ENCODE data around the gene SNX5. TPM values are rescaled to one million over a fixed set of nuclear protein-coding genes. Genes with fewer than 3 reads are reported as not detected.

Gene SNX5
- total RNA-seq, 2 experiments from 2014 or later, result 204 to 274 TPM

- intact Hi-C loops (cut with micrococcal nuclease; ENCODE audit: unreplicated experiment), result no loop called here
- H3K27ac ChIP-seq (ENCODE audit: low read depth, low read length, poor library complexity, severe bottlenecking), result peak overlapping the region; percentile 11
- TF ChIP-seq EZH2phosphoT487 (IDR thresholded peaks at IDR 0.05; ENCODE audit: borderline replicate concordance, low read depth, low read length), result no peak
- peaks cover 7% of the 10 kb centered on the region; the same call in 1 of the 2 replicates for H3K9me3 ChIP-seq (ENCODE audit: low read length)
- H3K4me1 ChIP-seq (ENCODE audit: insufficient read depth, low read length, poor library complexity, severe bottlenecking), result peaks cover 81% of the 10 kb centered on the region
- no peak overlapping the region for H3K4me3 ChIP-seq (ENCODE audit: low read depth, low read length, poor library complexity, severe bottlenecking)
- H3K79me2 ChIP-seq (ENCODE audit: insufficient read depth, low read depth, low read length), result peaks cover 98% of the 10 kb centered on the region
- H2AFZ ChIP-seq (ENCODE audit: low read length), result no peak overlapping the region
- CTCF ChIA-PET (ENCODE audit: unreplicated experiment), result no interaction called here
- no peak for DNase-seq (ENCODE audit: low spot score)
- H3K4me2 ChIP-seq (ENCODE audit: low read length), result no peak overlapping the region
- POLR2A ChIA-PET, result interaction anchor here (0.5 to 3.2 kb wide), 8 partner anchors 11 to 406 kb away, joined by 3 to 13 read pairs (median 3); no protein-coding TSS in a partner anchor
- H3K9me2 ChIP-seq (ENCODE audit: insufficient read depth, low read length), result no peaks in the 10 kb centered on the region
- H3K36me3 ChIP-seq (ENCODE audit: insufficient read depth, low read length), result peaks cover 100% of the 10 kb centered on the region
- peaks cover 76% of the 10 kb centered on the region for H4K20me1 ChIP-seq (ENCODE audit: insufficient read depth, low read length)
- no TSS peak for BruUV-seq (replicated peaks)
Measured at GRCh38 chr20:17952692-17953684, 15.6 kb downstream of the SNX5 start.

- H3K36me3 ChIP-seq (ENCODE audit: insufficient read depth, low read length), result peaks cover 100% of the 10 kb centered on the region
- no peak overlapping the region for H2AFZ ChIP-seq (ENCODE audit: low read length)
- no peak overlapping the region for H3K27ac ChIP-seq (ENCODE audit: low read depth, low read length, poor library complexity, severe bottlenecking)
- no peak overlapping the region for H3K4me2 ChIP-seq (ENCODE audit: low read length)
- no peak overlapping the region for H3K4me3 ChIP-seq (ENCODE audit: low read depth, low read length, poor library complexity, severe bottlenecking)
- ChIA-PET CTCF (ENCODE audit: unreplicated experiment) (no interaction called here), POLR2A (interaction anchor here (0.9 to 3.2 kb wide), 3 partner anchors 13 to 33 kb away, joined by 3 to 11 read pairs (median 3); no protein-coding TSS in a partner anchor)
- no peaks in the 10 kb centered on the region for H3K9me2 ChIP-seq (ENCODE audit: insufficient read depth, low read length)
- H3K79me2 ChIP-seq (ENCODE audit: insufficient read depth, low read depth, low read length), result peaks cover 97% of the 10 kb centered on the region
- peaks cover 81% of the 10 kb centered on the region for H3K4me1 ChIP-seq (ENCODE audit: insufficient read depth, low read length, poor library complexity, severe bottlenecking)
- H4K20me1 ChIP-seq (ENCODE audit: insufficient read depth, low read length), result peaks cover 81% of the 10 kb centered on the region
- H3K9me3 ChIP-seq (ENCODE audit: low read length), result no peaks in the 10 kb centered on the region
- TF ChIP-seq CTCF (conservative IDR thresholded peaks at IDR 0.05; ENCODE audit: low read length) (no peak), EZH2phosphoT487 (IDR thresholded peaks at IDR 0.05; ENCODE audit: borderline replicate concordance, low read depth, low read length) (no peak)
- intact Hi-C loops (cut with micrococcal nuclease; ENCODE audit: unreplicated experiment), result no loop called here
- no peak for DNase-seq (ENCODE audit: low spot score)
- no TSS peak for BruUV-seq (replicated peaks)
Measured at GRCh38 chr20:17951323-17951722, 17.3 kb downstream of the SNX5 start.

- peaks cover 81% of the 10 kb centered on the region for H3K4me1 ChIP-seq (ENCODE audit: insufficient read depth, low read length, poor library complexity, severe bottlenecking)
- CTCF ChIA-PET (ENCODE audit: unreplicated experiment), result no interaction called here
Measured at GRCh38 chr20:17950670-17951069, 17.9 kb downstream of the SNX5 start.

More at GRCh38 chr20:17950670-17951069, 17.9 kb downstream of the SNX5 start:
- BruUV-seq (replicated peaks), result no TSS peak
- no peak for TF ChIP-seq EZH2phosphoT487 (IDR thresholded peaks at IDR 0.05; ENCODE audit: borderline replicate concordance, low read depth, low read length)
- no peak for TF ChIP-seq CTCF (conservative IDR thresholded peaks at IDR 0.05; ENCODE audit: low read length)
- Histone ChIP-seq H3K79me2 (ENCODE audit: insufficient read depth, low read depth, low read length) (peaks cover 97% of the 10 kb centered on the region), H4K20me1 (ENCODE audit: insufficient read depth, low read length) (peaks cover 87% of the 10 kb centered on the region), H3K36me3 (ENCODE audit: insufficient read depth, low read length) (peaks cover 100% of the 10 kb centered on the region), H3K4me2 (ENCODE audit: low read length) (no peak overlapping the region), H3K9me3 (ENCODE audit: low read length) (no peaks in the 10 kb centered on the region), H3K27ac (ENCODE audit: low read depth, low read length, poor library complexity, severe bottlenecking) (no peak overlapping the region), H2AFZ (ENCODE audit: low read length) (no peak overlapping the region), H3K4me3 (ENCODE audit: low read depth, low read length, poor library complexity, severe bottlenecking) (no peak overlapping the region), H3K9me2 (ENCODE audit: insufficient read depth, low read length) (no peaks in the 10 kb centered on the region)
- POLR2A ChIA-PET, result no interaction called here
- intact Hi-C loops (cut with micrococcal nuclease; ENCODE audit: unreplicated experiment), result no loop called here
- no peak for DNase-seq (ENCODE audit: low spot score)

All from OCI-LY7 (cell line).